ENCODE data around the gene MVD. TPM values are rescaled to one million over a fixed set of nuclear protein-coding genes. Genes with fewer than 3 reads are reported as not detected.

Gene MVD
- total RNA-seq, 3 donors from 2014 or later, result 17.4 to 21.3 (median 19.0) TPM

GRCh38 chr16:88616736-88617135 lies 46.2 kb downstream of the MVD start:
- Histone ChIP-seq H3K27me3 (no peaks in the 10 kb centered on the region), H3K9me3 (no peaks in the 10 kb centered on the region), H3K36me3 (no peaks in the 10 kb centered on the region), H3K4me1 (no peaks in the 10 kb centered on the region), H3K27ac (no peak overlapping the region), H3K4me3 (no peak overlapping the region)
- TF ChIP-seq, protein P1, sequence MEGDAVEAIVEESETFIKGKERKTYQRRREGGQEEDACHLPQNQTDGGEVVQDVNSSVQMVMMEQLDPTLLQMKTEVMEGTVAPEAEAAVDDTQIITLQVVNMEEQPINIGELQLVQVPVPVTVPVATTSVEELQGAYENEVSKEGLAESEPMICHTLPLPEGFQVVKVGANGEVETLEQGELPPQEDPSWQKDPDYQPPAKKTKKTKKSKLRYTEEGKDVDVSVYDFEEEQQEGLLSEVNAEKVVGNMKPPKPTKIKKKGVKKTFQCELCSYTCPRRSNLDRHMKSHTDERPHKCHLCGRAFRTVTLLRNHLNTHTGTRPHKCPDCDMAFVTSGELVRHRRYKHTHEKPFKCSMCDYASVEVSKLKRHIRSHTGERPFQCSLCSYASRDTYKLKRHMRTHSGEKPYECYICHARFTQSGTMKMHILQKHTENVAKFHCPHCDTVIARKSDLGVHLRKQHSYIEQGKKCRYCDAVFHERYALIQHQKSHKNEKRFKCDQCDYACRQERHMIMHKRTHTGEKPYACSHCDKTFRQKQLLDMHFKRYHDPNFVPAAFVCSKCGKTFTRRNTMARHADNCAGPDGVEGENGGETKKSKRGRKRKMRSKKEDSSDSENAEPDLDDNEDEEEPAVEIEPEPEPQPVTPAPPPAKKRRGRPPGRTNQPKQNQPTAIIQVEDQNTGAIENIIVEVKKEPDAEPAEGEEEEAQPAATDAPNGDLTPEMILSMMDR (IDR thresholded peaks at IDR 0.05), result no peak
- no peak for TF ChIP-seq POLR2AphosphoS5 (IDR thresholded peaks at IDR 0.05)
- no peak for TF ChIP-seq POLR2A (IDR thresholded peaks at IDR 0.05)
- no peak for DNase-seq (ENCODE audit: low spot score in 2 of 2)
- intact Hi-C loops (cut with DNase I; ENCODE audit: low total_unique reads), result no loop called here

GRCh38 chr16:88616320-88616719 lies 46.6 kb downstream of the MVD start:
- H3K4me1 ChIP-seq, result no peaks in the 10 kb centered on the region
- H3K9me3 ChIP-seq, result no peaks in the 10 kb centered on the region
- peak in 1 of 3 donors; percentile 20 for TF ChIP-seq POLR2AphosphoS5 (IDR thresholded peaks at IDR 0.05)
- TF ChIP-seq POLR2A (IDR thresholded peaks at IDR 0.05), result no peak
- intact Hi-C loops (cut with DNase I; ENCODE audit: low total_unique reads), result no loop called here
- H3K27ac ChIP-seq, result peak overlapping the region in 1 of 2 donors; percentile 50
- DNase-seq (ENCODE audit: low spot score in 2 of 2), result peak; percentile 70 to 86
- H3K27me3 ChIP-seq, result no peaks in the 10 kb centered on the region
- H3K36me3 ChIP-seq, result peaks cover 4% of the 10 kb centered on the region
- H3K4me3 ChIP-seq, result no peak overlapping the region

GRCh38 chr16:88614818-88615580 lies 47.9 kb downstream of the MVD start:
- H3K27me3 ChIP-seq, result no peaks in the 10 kb centered on the region
- TF ChIP-seq POLR2A (IDR thresholded peaks at IDR 0.05) (no peak), POLR2AphosphoS5 (IDR thresholded peaks at IDR 0.05) (no peak)
- TF ChIP-seq, protein P1 (IDR thresholded peaks at IDR 0.05), result no peak
- intact Hi-C loops (cut with DNase I; ENCODE audit: low total_unique reads), result loop anchor here (5.0 kb wide), 1 partner anchor 522 kb away; no protein-coding TSS in a partner anchor
- H3K36me3 ChIP-seq, result peaks cover 7% of the 10 kb centered on the region
- H3K9me3 ChIP-seq, result no peaks in the 10 kb centered on the region
- no peak overlapping the region for H3K4me3 ChIP-seq
- DNase-seq (ENCODE audit: low spot score in 2 of 2), result no peak
- H3K27ac ChIP-seq, result no peak overlapping the region
- no peaks in the 10 kb centered on the region for H3K4me1 ChIP-seq

DNA sequence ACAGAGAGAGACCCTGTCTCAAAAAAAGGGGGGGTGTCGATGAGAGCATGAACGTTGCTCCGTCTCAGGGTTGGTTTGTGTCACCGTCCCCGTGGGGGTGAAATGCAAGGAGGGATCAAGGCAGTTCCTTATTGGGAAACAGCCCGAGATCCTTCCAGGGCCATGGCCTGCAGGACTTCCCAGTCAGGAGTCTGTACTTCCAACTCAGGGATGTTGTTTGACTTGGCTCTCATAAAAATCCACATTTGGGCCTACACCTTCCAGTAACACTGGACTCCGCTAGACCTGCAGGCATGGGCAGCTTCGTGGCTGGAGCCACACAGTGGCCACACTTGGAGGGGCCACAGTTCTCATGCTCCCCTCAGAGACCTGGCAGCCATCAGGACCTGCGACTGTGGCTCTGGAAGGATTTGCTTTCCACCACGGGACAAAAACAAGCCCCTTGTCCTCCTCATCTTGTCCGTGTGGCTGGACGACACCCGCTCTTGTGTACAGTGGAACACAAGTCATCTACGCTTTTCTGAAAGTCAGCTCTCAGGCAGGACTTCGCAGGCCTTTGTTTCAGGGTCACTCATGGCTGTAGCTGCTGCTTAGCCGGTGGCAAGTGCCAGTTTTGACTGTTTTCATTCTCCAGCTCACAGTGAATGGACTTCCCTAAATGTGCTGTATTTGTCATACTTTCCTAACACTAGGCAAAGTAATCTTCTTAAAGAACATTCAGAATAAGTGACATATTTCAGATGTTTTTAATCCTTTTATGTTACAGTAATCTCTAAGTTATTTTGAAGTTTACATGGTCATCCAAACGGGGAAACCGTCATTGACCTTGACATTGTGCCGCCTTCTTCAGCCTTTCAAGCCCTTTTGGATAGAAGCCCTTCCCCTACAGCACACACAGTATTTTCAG lies 48.7 kb downstream of the MVD start:
- Histone ChIP-seq H3K4me1 (no peaks in the 10 kb centered on the region), H3K4me3 (no peak overlapping the region), H3K27ac (no peak overlapping the region), H3K27me3 (no peaks in the 10 kb centered on the region), H3K36me3 (peaks cover 7% of the 10 kb centered on the region), H3K9me3 (no peaks in the 10 kb centered on the region)
- no peak for TF ChIP-seq POLR2A (IDR thresholded peaks at IDR 0.05)
- TF ChIP-seq, protein P1 (IDR thresholded peaks at IDR 0.05), result no peak
- no peak for TF ChIP-seq POLR2AphosphoS5 (IDR thresholded peaks at IDR 0.05)
- intact Hi-C loops (cut with DNase I; ENCODE audit: low total_unique reads), result loop anchor here (5.0 kb wide), 1 partner anchor 523 kb away; no protein-coding TSS in a partner anchor
- DNase-seq (ENCODE audit: low spot score in 2 of 2), result no peak

DNA sequence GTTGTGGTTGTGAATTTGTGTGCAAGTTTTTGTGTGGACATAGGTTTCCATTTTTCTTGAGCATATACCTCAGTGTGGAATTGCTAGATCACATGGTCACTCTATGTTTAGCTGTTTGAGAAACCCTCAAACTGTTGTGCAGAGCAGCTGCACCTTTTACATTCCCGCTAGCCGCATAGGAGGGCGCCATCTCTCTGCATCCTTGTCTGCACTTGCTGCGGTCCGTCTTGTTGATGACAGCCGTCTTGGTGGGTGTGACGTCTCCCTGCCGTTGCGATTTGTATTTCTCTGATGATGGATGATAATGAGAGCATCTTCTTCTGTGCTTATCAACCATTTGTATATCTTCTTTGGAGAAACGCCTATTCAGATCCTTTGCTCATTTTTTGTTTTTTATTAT lies 49.6 kb downstream of the MVD start:
- Histone ChIP-seq H3K4me3 (no peak overlapping the region), H3K27me3 (no peaks in the 10 kb centered on the region), H3K36me3 (peaks cover 7% of the 10 kb centered on the region), H3K4me1 (no peaks in the 10 kb centered on the region), H3K9me3 (no peaks in the 10 kb centered on the region), H3K27ac (no peak overlapping the region)
- TF ChIP-seq, protein P1 (IDR thresholded peaks at IDR 0.05), result no peak
- TF ChIP-seq POLR2AphosphoS5 (IDR thresholded peaks at IDR 0.05), result no peak
- no peak for TF ChIP-seq POLR2A (IDR thresholded peaks at IDR 0.05)
- intact Hi-C loops (cut with DNase I; ENCODE audit: low total_unique reads), result loop anchor here (5.0 kb wide), 1 partner anchor 524 kb away; no protein-coding TSS in a partner anchor
- no peak for DNase-seq (ENCODE audit: low spot score in 2 of 2)

All from breast epithelium (tissue), 4 donors.